Measurements from ENCODE around the gene CAMSAP3.

CAMSAP3 gene

GRCh38 chr19:7600721-7601120 lies 5.1 kb downstream of the CAMSAP3 start:
- peaks cover 9% of the 10 kb centered on the region for H3K27me3 ChIP-seq (ENCODE audit: control insufficient read depth, insufficient read depth, low read length, poor library complexity, severe bottlenecking)
- no peak overlapping the region for H3K27ac ChIP-seq (ENCODE audit: insufficient read depth, low read depth, low read length, poor library complexity, severe bottlenecking)
- H3K4me3 ChIP-seq (ENCODE audit: insufficient read depth, low read depth, low read length), result no peak overlapping the region
- no peaks in the 10 kb centered on the region for H3K36me3 ChIP-seq (ENCODE audit: control insufficient read depth, insufficient read depth, low read length)
- no peaks in the 10 kb centered on the region for H3K9me3 ChIP-seq (ENCODE audit: control insufficient read depth, low read length)
- no peaks in the 10 kb centered on the region for H3K4me1 ChIP-seq (ENCODE audit: control insufficient read depth, insufficient read depth, low read length)

- Histone ChIP-seq H3K27ac (ENCODE audit: insufficient read depth, low read depth, low read length, poor library complexity, severe bottlenecking) (no peak overlapping the region), H3K4me3 (ENCODE audit: insufficient read depth, low read depth, low read length) (no peak overlapping the region), H3K9me3 (ENCODE audit: control insufficient read depth, low read length) (no peaks in the 10 kb centered on the region), H3K36me3 (ENCODE audit: control insufficient read depth, insufficient read depth, low read length) (no peaks in the 10 kb centered on the region), H3K4me1 (ENCODE audit: control insufficient read depth, insufficient read depth, low read length) (no peaks in the 10 kb centered on the region), H3K27me3 (ENCODE audit: control insufficient read depth, insufficient read depth, low read length, poor library complexity, severe bottlenecking) (no peaks in the 10 kb centered on the region)
- 78 to 79% methylated on average over 15 of the region's 15 CpGs for WGBS, 2 experiments
Measured at GRCh38 chr19:7602240-7602934, 6.7 kb downstream of the CAMSAP3 start.

GRCh38 chr19:7602935-7603497 lies 7.4 kb downstream of the CAMSAP3 start:
- no peaks in the 10 kb centered on the region for H3K4me1 ChIP-seq (ENCODE audit: control insufficient read depth, insufficient read depth, low read length)
- no peaks in the 10 kb centered on the region for H3K36me3 ChIP-seq (ENCODE audit: control insufficient read depth, insufficient read depth, low read length)
- H3K9me3 ChIP-seq (ENCODE audit: control insufficient read depth, low read length), result no peaks in the 10 kb centered on the region
- H3K27ac ChIP-seq (ENCODE audit: insufficient read depth, low read depth, low read length, poor library complexity, severe bottlenecking), result no peak overlapping the region
- H3K27me3 ChIP-seq (ENCODE audit: control insufficient read depth, insufficient read depth, low read length, poor library complexity, severe bottlenecking), result no peaks in the 10 kb centered on the region
- H3K4me3 ChIP-seq (ENCODE audit: insufficient read depth, low read depth, low read length), result no peak overlapping the region
- WGBS, 2 experiments, result 92% methylated on average over 11 of the region's 11 CpGs

GRCh38 chr19:7603919-7604318 lies 8.3 kb downstream of the CAMSAP3 start:
- H3K9me3 ChIP-seq (ENCODE audit: control insufficient read depth, low read length), result no peaks in the 10 kb centered on the region

GRCh38 chr19:7605490-7606222 lies 10.0 kb downstream of the CAMSAP3 start:
- Histone ChIP-seq H3K9me3 (ENCODE audit: control insufficient read depth, low read length) (no peaks in the 10 kb centered on the region), H3K4me3 (ENCODE audit: insufficient read depth, low read depth, low read length) (no peak overlapping the region), H3K4me1 (ENCODE audit: control insufficient read depth, insufficient read depth, low read length) (no peaks in the 10 kb centered on the region), H3K27me3 (ENCODE audit: control insufficient read depth, insufficient read depth, low read length, poor library complexity, severe bottlenecking) (no peaks in the 10 kb centered on the region), H3K36me3 (ENCODE audit: control insufficient read depth, insufficient read depth, low read length) (no peaks in the 10 kb centered on the region), H3K27ac (ENCODE audit: insufficient read depth, low read depth, low read length, poor library complexity, severe bottlenecking) (no peak overlapping the region)
- 89% methylated on average over 12 of the region's 14 CpGs for WGBS, 2 experiments

More at GRCh38 chr19:7603919-7604318, 8.3 kb downstream of the CAMSAP3 start:
- Histone ChIP-seq H3K4me3 (ENCODE audit: insufficient read depth, low read depth, low read length) (no peak overlapping the region), H3K4me1 (ENCODE audit: control insufficient read depth, insufficient read depth, low read length) (no peaks in the 10 kb centered on the region), H3K27ac (ENCODE audit: insufficient read depth, low read depth, low read length, poor library complexity, severe bottlenecking) (no peak overlapping the region), H3K36me3 (ENCODE audit: control insufficient read depth, insufficient read depth, low read length) (no peaks in the 10 kb centered on the region), H3K27me3 (ENCODE audit: control insufficient read depth, insufficient read depth, low read length, poor library complexity, severe bottlenecking) (no peaks in the 10 kb centered on the region)
- WGBS, 2 experiments, result 91% methylated on average over 9 of the region's 9 CpGs

GRCh38 chr19:7606289-7606688 lies 10.6 kb downstream of the CAMSAP3 start:
- Histone ChIP-seq H3K36me3 (ENCODE audit: control insufficient read depth, insufficient read depth, low read length) (no peaks in the 10 kb centered on the region), H3K9me3 (ENCODE audit: control insufficient read depth, low read length) (no peaks in the 10 kb centered on the region), H3K27ac (ENCODE audit: insufficient read depth, low read depth, low read length, poor library complexity, severe bottlenecking) (no peak overlapping the region), H3K27me3 (ENCODE audit: control insufficient read depth, insufficient read depth, low read length, poor library complexity, severe bottlenecking) (no peaks in the 10 kb centered on the region), H3K4me3 (ENCODE audit: insufficient read depth, low read depth, low read length) (no peak overlapping the region), H3K4me1 (ENCODE audit: control insufficient read depth, insufficient read depth, low read length) (no peaks in the 10 kb centered on the region)
- 94 to 95% methylated on average over 17 of the region's 17 CpGs for WGBS, 2 experiments

- no peaks in the 10 kb centered on the region for H3K27me3 ChIP-seq (ENCODE audit: control insufficient read depth, insufficient read depth, low read length, poor library complexity, severe bottlenecking)
- H3K9me3 ChIP-seq (ENCODE audit: control insufficient read depth, low read length), result no peaks in the 10 kb centered on the region
- no peaks in the 10 kb centered on the region for H3K4me1 ChIP-seq (ENCODE audit: control insufficient read depth, insufficient read depth, low read length)
- no peak overlapping the region for H3K4me3 ChIP-seq (ENCODE audit: insufficient read depth, low read depth, low read length)
- H3K27ac ChIP-seq (ENCODE audit: insufficient read depth, low read depth, low read length, poor library complexity, severe bottlenecking), result no peak overlapping the region
- H3K36me3 ChIP-seq (ENCODE audit: control insufficient read depth, insufficient read depth, low read length), result no peaks in the 10 kb centered on the region
- 96% methylated on average over 9 to 10 of the region's 10 CpGs for WGBS, 2 experiments
Measured at GRCh38 chr19:7607212-7607873, 11.7 kb downstream of the CAMSAP3 start.

GRCh38 chr19:7607874-7608560 lies 12.4 kb downstream of the CAMSAP3 start:
- H3K36me3 ChIP-seq (ENCODE audit: control insufficient read depth, insufficient read depth, low read length), result no peaks in the 10 kb centered on the region
- 96 to 97% methylated on average over 25 of the region's 25 CpGs for WGBS, 2 experiments
- H3K27me3 ChIP-seq (ENCODE audit: control insufficient read depth, insufficient read depth, low read length, poor library complexity, severe bottlenecking), result no peaks in the 10 kb centered on the region
- H3K27ac ChIP-seq (ENCODE audit: insufficient read depth, low read depth, low read length, poor library complexity, severe bottlenecking), result no peak overlapping the region
- H3K4me3 ChIP-seq (ENCODE audit: insufficient read depth, low read depth, low read length), result no peak overlapping the region
- H3K9me3 ChIP-seq (ENCODE audit: control insufficient read depth, low read length), result no peaks in the 10 kb centered on the region
- H3K4me1 ChIP-seq (ENCODE audit: control insufficient read depth, insufficient read depth, low read length), result no peaks in the 10 kb centered on the region

- no peaks in the 10 kb centered on the region for H3K27me3 ChIP-seq (ENCODE audit: control insufficient read depth, insufficient read depth, low read length, poor library complexity, severe bottlenecking)
- no peaks in the 10 kb centered on the region for H3K9me3 ChIP-seq (ENCODE audit: control insufficient read depth, low read length)
- H3K27ac ChIP-seq (ENCODE audit: insufficient read depth, low read depth, low read length, poor library complexity, severe bottlenecking), result no peak overlapping the region
- H3K36me3 ChIP-seq (ENCODE audit: control insufficient read depth, insufficient read depth, low read length), result no peaks in the 10 kb centered on the region
- 94 to 95% methylated on average over 31 of the region's 31 CpGs for WGBS, 2 experiments
- H3K4me1 ChIP-seq (ENCODE audit: control insufficient read depth, insufficient read depth, low read length), result no peaks in the 10 kb centered on the region
- no peak overlapping the region for H3K4me3 ChIP-seq (ENCODE audit: insufficient read depth, low read depth, low read length)
Measured at GRCh38 chr19:7610491-7611240, 15.0 kb downstream of the CAMSAP3 start.
